Mesothelial cell of epicardium (in vitro differentiated cells): ENCODE data around the gene DNAH7. TPM values are rescaled to one million over a fixed set of nuclear protein-coding genes. Genes with fewer than 3 reads are reported as not detected.

Experiments
- DNase-seq, 2 experiments: peaks; one replicate each; pipeline ENCODE4 v3.0.0; 2021; ENCODE audit warnings: low spot score in 2 of 2; ENCODE audit not compliant: unreplicated experiment in 2 of 2
- H3K27ac Mint-ChIP-seq: 2 replicates; pipeline ENCODE4 v1.8.0; 2021; ENCODE audit warnings: mixed read lengths
- H3K27me3 Mint-ChIP-seq: 2 replicates; pipeline ENCODE4 v1.8.0; 2021; ENCODE audit warnings: low read depth, mixed read lengths
- H3K36me3 Mint-ChIP-seq: 2 replicates; pipeline ENCODE4 v1.8.0; 2021; ENCODE audit warnings: mixed read lengths
- H3K4me1 Mint-ChIP-seq: 2 replicates; pipeline ENCODE4 v1.8.0; 2021; ENCODE audit warnings: mixed read lengths
- H3K4me3 Mint-ChIP-seq: 2 replicates; pipeline ENCODE4 v1.8.0; 2021; ENCODE audit warnings: mild to moderate bottlenecking, moderate library complexity, mixed read lengths
- H3K9me3 Mint-ChIP-seq: 2 replicates; pipeline ENCODE4 v1.8.0; 2021; ENCODE audit warnings: mixed read lengths
- total RNA-seq: library from RNA; stranded (reverse); gene quantifications from 3 replicates; pipeline ENCODE4 v1.2.1, GENCODE V29; 2021
- TF ChIP-seq, protein P1 (sequence below): fragments of 200-600 bp; sonication (generic); IDR thresholded peaks from one replicate; pipeline ENCODE4 v1.5.0; 2021; ENCODE audit warnings: antibody characterized with exemption; ENCODE audit not compliant: unreplicated experiment

Gene DNAH7
- total RNA-seq, 1 donor from 2014 or later = 0.63 TPM

DNA sequence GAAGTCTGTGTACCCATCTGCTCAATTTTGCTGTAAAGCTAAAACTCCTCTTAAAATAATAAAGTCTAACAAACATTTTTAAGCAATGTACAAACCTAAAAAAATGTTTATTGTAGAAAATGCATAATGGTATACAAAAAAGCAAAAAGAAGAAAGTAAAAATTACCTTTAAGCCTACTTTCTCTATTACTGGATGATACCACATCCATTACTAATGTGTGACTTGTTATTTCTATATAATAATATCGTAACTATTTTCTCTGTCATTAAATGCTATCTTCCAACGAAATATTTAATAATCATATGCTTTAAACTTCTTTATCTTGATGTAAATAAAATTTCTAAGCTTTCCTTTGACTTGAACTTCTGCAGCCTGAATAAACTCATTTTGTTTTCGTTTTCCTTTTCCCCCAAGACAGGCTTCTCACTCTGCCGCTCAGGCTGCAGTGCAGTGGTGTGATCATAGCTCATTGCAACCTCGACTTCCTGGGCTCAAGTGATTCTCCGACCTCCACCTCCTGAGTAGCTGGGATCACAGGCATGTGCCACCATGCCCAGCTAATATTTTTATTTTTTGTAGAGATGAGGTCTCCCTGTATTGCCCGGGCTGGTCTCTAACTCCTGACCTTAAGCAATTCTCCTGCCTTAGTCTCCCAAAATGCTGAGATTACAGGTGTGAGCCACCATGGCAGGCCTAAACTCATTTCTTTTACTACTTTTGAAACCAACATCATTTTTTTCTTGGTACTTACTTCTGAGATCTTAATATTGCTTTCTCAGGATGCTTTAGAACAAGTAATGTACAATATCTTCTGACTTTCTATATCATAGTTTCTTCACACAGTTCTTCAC is 18.1 kb upstream of the DNAH7 start:
- no peaks in the 10 kb centered on the region for H3K27me3 Mint-ChIP-seq
- peaks cover 31% of the 10 kb centered on the region for H3K9me3 Mint-ChIP-seq
- peaks cover 9% of the 10 kb centered on the region for H3K36me3 Mint-ChIP-seq
- peaks cover 4% of the 10 kb centered on the region for H3K4me1 Mint-ChIP-seq
- H3K27ac Mint-ChIP-seq = no peak overlapping the region
- TF ChIP-seq, protein P1, sequence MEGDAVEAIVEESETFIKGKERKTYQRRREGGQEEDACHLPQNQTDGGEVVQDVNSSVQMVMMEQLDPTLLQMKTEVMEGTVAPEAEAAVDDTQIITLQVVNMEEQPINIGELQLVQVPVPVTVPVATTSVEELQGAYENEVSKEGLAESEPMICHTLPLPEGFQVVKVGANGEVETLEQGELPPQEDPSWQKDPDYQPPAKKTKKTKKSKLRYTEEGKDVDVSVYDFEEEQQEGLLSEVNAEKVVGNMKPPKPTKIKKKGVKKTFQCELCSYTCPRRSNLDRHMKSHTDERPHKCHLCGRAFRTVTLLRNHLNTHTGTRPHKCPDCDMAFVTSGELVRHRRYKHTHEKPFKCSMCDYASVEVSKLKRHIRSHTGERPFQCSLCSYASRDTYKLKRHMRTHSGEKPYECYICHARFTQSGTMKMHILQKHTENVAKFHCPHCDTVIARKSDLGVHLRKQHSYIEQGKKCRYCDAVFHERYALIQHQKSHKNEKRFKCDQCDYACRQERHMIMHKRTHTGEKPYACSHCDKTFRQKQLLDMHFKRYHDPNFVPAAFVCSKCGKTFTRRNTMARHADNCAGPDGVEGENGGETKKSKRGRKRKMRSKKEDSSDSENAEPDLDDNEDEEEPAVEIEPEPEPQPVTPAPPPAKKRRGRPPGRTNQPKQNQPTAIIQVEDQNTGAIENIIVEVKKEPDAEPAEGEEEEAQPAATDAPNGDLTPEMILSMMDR = no peak
- H3K4me3 Mint-ChIP-seq = no peak overlapping the region
- no peak for DNase-seq

DNA sequence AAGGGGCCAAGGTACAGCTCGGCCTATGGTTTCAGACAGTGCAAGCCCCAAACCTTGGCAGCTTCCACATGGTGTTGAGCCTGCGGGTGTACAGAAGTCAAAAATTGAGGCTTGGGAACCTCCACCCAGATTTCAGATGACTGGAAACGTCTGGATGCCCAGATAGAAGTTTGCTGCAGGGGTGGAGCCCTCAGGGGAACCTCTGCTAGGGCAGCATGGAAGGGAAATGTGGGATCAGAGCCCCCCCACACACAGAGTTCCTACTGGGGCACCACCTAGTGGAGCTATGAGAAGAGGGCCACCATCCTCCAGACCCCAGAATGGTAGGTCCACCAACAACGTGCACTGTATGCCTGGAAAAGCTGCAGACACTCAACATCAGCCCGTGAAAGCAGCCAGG is 15.0 kb upstream of the DNAH7 start:
- H3K9me3 Mint-ChIP-seq = peaks cover 21% of the 10 kb centered on the region
- peaks cover 9% of the 10 kb centered on the region for H3K36me3 Mint-ChIP-seq
- H3K27me3 Mint-ChIP-seq = no peaks in the 10 kb centered on the region
- no peak overlapping the region for H3K27ac Mint-ChIP-seq
- H3K4me1 Mint-ChIP-seq = peaks cover 20% of the 10 kb centered on the region
- DNase-seq = no peak
- no peak overlapping the region for H3K4me3 Mint-ChIP-seq
- TF ChIP-seq, protein P1 = no peak

DNA sequence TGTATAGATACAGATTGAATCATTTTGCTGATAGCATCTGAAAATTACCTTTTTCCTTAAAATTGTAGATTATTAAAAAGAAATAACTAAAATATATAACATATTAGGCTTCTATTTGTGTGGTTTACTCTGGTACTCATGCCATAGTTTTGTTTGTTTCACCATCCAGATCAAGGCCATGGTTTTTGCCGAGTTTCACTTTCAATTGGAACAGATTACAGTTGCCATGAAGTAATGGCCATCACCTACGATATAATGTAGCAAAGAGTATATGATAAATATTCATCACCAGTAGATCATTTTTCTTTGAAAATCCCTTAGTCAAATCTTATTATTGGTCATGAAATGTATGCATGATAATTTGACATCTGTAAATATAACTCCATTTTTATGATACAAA is 11.9 kb upstream of the DNAH7 start:
- Mint-ChIP-seq H3K4me1 (peaks cover 19% of the 10 kb centered on the region), H3K36me3 (peaks cover 9% of the 10 kb centered on the region), H3K27me3 (no peaks in the 10 kb centered on the region), H3K4me3 (no peak overlapping the region), H3K27ac (peak overlapping the region; percentile 22), H3K9me3 (peaks cover 21% of the 10 kb centered on the region)
- TF ChIP-seq, protein P1 = no peak
- DNase-seq = no peak

DNA sequence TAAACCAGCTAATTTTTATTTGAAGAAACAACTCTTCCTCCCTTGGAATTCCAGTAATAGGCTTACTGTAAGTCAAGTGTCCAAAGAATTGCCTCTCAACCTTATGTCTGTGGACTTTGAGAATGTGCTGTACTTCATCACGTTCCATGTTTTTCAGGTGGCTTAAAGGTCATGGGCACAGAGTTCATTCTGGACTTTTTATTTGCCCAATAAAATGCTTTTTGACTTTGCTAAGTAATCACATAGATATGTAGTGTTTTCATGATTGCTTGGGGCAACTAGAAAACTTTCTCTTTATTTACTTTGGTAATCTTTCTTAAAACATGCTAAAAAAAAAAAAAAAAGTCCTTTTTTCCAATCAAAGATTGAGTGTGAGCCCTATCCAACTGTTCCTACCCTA is 10.4 kb upstream of the DNAH7 start:
- peak overlapping the region; percentile 47 for H3K27ac Mint-ChIP-seq

DNA sequence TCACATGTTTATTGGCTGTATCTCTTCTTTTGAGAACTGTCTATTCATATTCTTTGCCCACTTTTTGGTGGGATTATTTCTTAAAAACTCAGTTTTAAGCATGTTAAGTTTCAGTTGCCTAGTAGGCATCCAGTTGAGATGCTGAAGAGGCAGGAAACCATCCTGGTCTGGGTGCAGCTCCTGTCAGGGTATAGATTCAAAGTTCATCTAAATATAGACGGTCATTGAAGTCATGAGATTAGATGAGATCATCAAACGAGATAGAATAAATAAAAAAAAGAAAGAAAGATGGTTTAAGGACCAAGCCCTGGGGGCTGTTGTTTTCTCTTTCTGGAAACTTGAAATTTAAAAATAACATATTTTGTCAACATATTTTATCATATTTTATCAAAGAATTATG is 9.2 kb upstream of the DNAH7 start:
- Mint-ChIP-seq H3K4me3 (no peak overlapping the region), H3K27me3 (no peaks in the 10 kb centered on the region), H3K9me3 (peaks cover 9% of the 10 kb centered on the region), H3K36me3 (peaks cover 3% of the 10 kb centered on the region), H3K27ac (no peak overlapping the region), H3K4me1 (peaks cover 19% of the 10 kb centered on the region)
- TF ChIP-seq, protein P1 = no peak
- no peak for DNase-seq

More for the DNA sequence above, 10.4 kb upstream of the DNAH7 start:
- TF ChIP-seq, protein P1 = no peak
- no peak overlapping the region for H3K4me3 Mint-ChIP-seq
- H3K9me3 Mint-ChIP-seq = peaks cover 14% of the 10 kb centered on the region
- H3K4me1 Mint-ChIP-seq = peaks cover 19% of the 10 kb centered on the region
- no peaks in the 10 kb centered on the region for H3K27me3 Mint-ChIP-seq
- no peak for DNase-seq
- peaks cover 5% of the 10 kb centered on the region for H3K36me3 Mint-ChIP-seq
